ENCODE data around the gene F2RL3. TPM values are rescaled to one million over a fixed set of nuclear protein-coding genes. Genes with fewer than 3 reads are reported as not detected.

Gene F2RL3
- total RNA-seq, 4 donors from 2014 or later, result 2.5 to 6.5 (median 5.0) TPM

- no peak overlapping the region for H3K4me3 ChIP-seq
- peaks cover 44 to 59% (median 54%) of the 10 kb centered on the region in 4 donors for H3K36me3 ChIP-seq
- intact Hi-C loops (cut with DNase I), result no loop called here
- no peak for TF ChIP-seq POLR2AphosphoS5 (IDR thresholded peaks at IDR 0.05)
- no peaks in the 10 kb centered on the region for H3K27me3 ChIP-seq
- peaks cover 0 to 21% (median 5%) of the 10 kb centered on the region in 4 donors for H3K9me3 ChIP-seq
- no peak for DNase-seq (ENCODE audit: extremely low spot score)
- 97% methylated on average over 40 of the region's 55 CpGs for WGBS
- no peak overlapping the region for H3K27ac ChIP-seq (replicated peaks in 1 of 4)
- H3K4me1 ChIP-seq, result peaks cover 9 to 22% (median 18%) of the 10 kb centered on the region in 4 donors
Measured at GRCh38 chr19:16878181-16878965, 10.4 kb upstream of the F2RL3 start.

- WGBS, result 100% methylated on average over 2 of the region's 8 CpGs
- Histone ChIP-seq H3K36me3 (peaks cover 42 to 48% (median 46%) of the 10 kb centered on the region in 4 donors), H3K27ac (replicated peaks in 1 of 4) (peak overlapping the region in 2 of 4 donors; percentile 10 to 20), H3K4me1 (peaks cover 0 to 15% (median 10%) of the 10 kb centered on the region in 4 donors), H3K4me3 (no peak overlapping the region), H3K27me3 (peaks cover 0 to 3% (median 0%) of the 10 kb centered on the region in 4 donors), H3K9me3 (peaks cover 0 to 22% (median 5%) of the 10 kb centered on the region in 4 donors)
- TF ChIP-seq POLR2AphosphoS5 (IDR thresholded peaks at IDR 0.05) (no peak), POLR2A (IDR thresholded peaks at IDR 0.05; ENCODE audit: low read depth) (no peak), EP300 (IDR thresholded peaks at IDR 0.05) (no peak), CTCF (IDR thresholded peaks at IDR 0.05) (no peak)
- intact Hi-C loops (cut with DNase I), result no loop called here
- no peak for DNase-seq (ENCODE audit: extremely low spot score)
Measured at GRCh38 chr19:16880884-16881554, 7.8 kb upstream of the F2RL3 start.

- Histone ChIP-seq H3K9me3 (peaks cover 0 to 22% (median 5%) of the 10 kb centered on the region in 4 donors), H3K27ac (replicated peaks in 1 of 4) (no peak overlapping the region), H3K36me3 (peaks cover 31 to 37% (median 34%) of the 10 kb centered on the region in 4 donors), H3K4me1 (peaks cover under 1 to 18% (median 13%) of the 10 kb centered on the region in 4 donors), H3K27me3 (peaks cover 0 to 5% (median 0%) of the 10 kb centered on the region in 4 donors), H3K4me3 (no peak overlapping the region)
- TF ChIP-seq POLR2AphosphoS5 (IDR thresholded peaks at IDR 0.05) (no peak), CTCF (IDR thresholded peaks at IDR 0.05) (no peak), EP300 (IDR thresholded peaks at IDR 0.05) (no peak), POLR2A (IDR thresholded peaks at IDR 0.05; ENCODE audit: low read depth) (no peak)
- intact Hi-C loops (cut with DNase I), result no loop called here
- 95% methylated on average over 3 of the region's 3 CpGs for WGBS
- DNase-seq (ENCODE audit: extremely low spot score), result no peak
Measured at GRCh38 chr19:16882146-16882545, 6.7 kb upstream of the F2RL3 start.

GRCh38 chr19:16883522-16883921 is 5.3 kb upstream of the F2RL3 start:
- WGBS, result 88% methylated on average over 1 of the region's 3 CpGs
- TF ChIP-seq EP300 (IDR thresholded peaks at IDR 0.05) (no peak), POLR2AphosphoS5 (IDR thresholded peaks at IDR 0.05) (no peak), POLR2A (IDR thresholded peaks at IDR 0.05; ENCODE audit: low read depth) (no peak), CTCF (IDR thresholded peaks at IDR 0.05) (no peak)
- Histone ChIP-seq H3K4me1 (peaks cover 13 to 29% (median 21%) of the 10 kb centered on the region in 4 donors), H3K9me3 (peaks cover 0 to 22% (median 5%) of the 10 kb centered on the region in 4 donors), H3K36me3 (peaks cover 17 to 23% (median 21%) of the 10 kb centered on the region in 4 donors), H3K27me3 (peaks cover 0 to 17% (median under 1%) of the 10 kb centered on the region in 4 donors), H3K4me3 (no peak overlapping the region), H3K27ac (replicated peaks in 1 of 4) (no peak overlapping the region)
- intact Hi-C loops (cut with DNase I), result no loop called here
- DNase-seq (ENCODE audit: extremely low spot score), result no peak

GRCh38 chr19:16885166-16885565 is 3.6 kb upstream of the F2RL3 start:
- Histone ChIP-seq H3K36me3 (peaks cover 1 to 7% (median 4%) of the 10 kb centered on the region in 4 donors), H3K27ac (replicated peaks in 1 of 4) (peak overlapping the region in 1 of 4 donors; percentile 43), H3K9me3 (peaks cover 0 to 22% (median 5%) of the 10 kb centered on the region in 4 donors), H3K4me3 (no peak overlapping the region), H3K4me1 (peaks cover 24 to 45% (median 33%) of the 10 kb centered on the region in 4 donors), H3K27me3 (peaks cover 0 to 32% (median 6%) of the 10 kb centered on the region in 4 donors)
- no peak for DNase-seq (ENCODE audit: extremely low spot score)
- intact Hi-C loops (cut with DNase I), result no loop called here
- WGBS, result 58% methylated on average over 4 of the region's 5 CpGs
- no peak for TF ChIP-seq CTCF (IDR thresholded peaks at IDR 0.05)
- no peak for TF ChIP-seq POLR2AphosphoS5 (IDR thresholded peaks at IDR 0.05)

Data from esophagus muscularis mucosa (tissue), 4 donors.